Natural killer cell (primary cell): ENCODE results near the gene OMP. TPM values are rescaled to one million over a fixed set of nuclear protein-coding genes. Genes with fewer than 3 reads are reported as not detected.

Experiments
- ATAC-seq, 3 donors: fragments of 150-1000 bp in 2 of 3; fragments of 200-7000 bp in 1 of 3; cut with Tn5 transposase; 1 replicate in 1 of 3; 2 replicates in 2 of 3; pipeline ENCODE4 v1.10.0; 2021; ENCODE audit warnings: mild to moderate bottlenecking in 2 of 3, moderate library complexity in 2 of 3
- DNase-seq, 2 donors: peaks; one replicate each; pipeline versions ENCODE4 v3.0.0 to v3.0.0-alpha.2; 2013 to 2021; ENCODE audit warnings: mixed read lengths in 1 of 2
- H3K27ac ChIP-seq: one replicate; pipeline ENCODE4 v1.5.1; 2013; ENCODE audit warnings: mild to moderate bottlenecking, low read length
- H3K27me3 ChIP-seq: one replicate; pipeline ENCODE4 v1.6.1; 2013; ENCODE audit warnings: low read length; ENCODE audit not compliant: control insufficient read depth, insufficient read depth
- H3K36me3 ChIP-seq: one replicate; pipeline ENCODE4 v1.6.1; 2013; ENCODE audit warnings: low read length; ENCODE audit not compliant: control insufficient read depth, insufficient read depth
- H3K4me1 ChIP-seq: one replicate; pipeline ENCODE4 v1.6.1; 2013; ENCODE audit warnings: low read length; ENCODE audit not compliant: control insufficient read depth, insufficient read depth
- H3K4me3 ChIP-seq: one replicate; pipeline ENCODE4 v1.5.1; 2013; ENCODE audit warnings: low read length
- H3K9me3 ChIP-seq: one replicate; pipeline ENCODE4 v1.6.1; 2013; ENCODE audit warnings: low read length; ENCODE audit not compliant: control insufficient read depth, insufficient read depth
- H3K27ac Mint-ChIP-seq, 2 donors: one replicate each; pipeline ENCODE4 v1.8.0; 2022; ENCODE audit warnings: mild to moderate bottlenecking in 2 of 2, mixed read lengths in 2 of 2, moderate library complexity in 1 of 2
- H3K27me3 Mint-ChIP-seq, 2 donors: one replicate each; pipeline ENCODE4 v1.8.0; 2022; ENCODE audit warnings: low read depth in 2 of 2, mixed read lengths in 2 of 2
- H3K36me3 Mint-ChIP-seq: one replicate; pipeline ENCODE4 v1.8.0; 2022; ENCODE audit warnings: mixed read lengths
- H3K4me1 Mint-ChIP-seq, 2 donors: one replicate each; pipeline ENCODE4 v1.8.0; 2022; ENCODE audit warnings: mixed read lengths in 2 of 2
- H3K4me3 Mint-ChIP-seq: one replicate; pipeline ENCODE4 v1.8.0; 2022; ENCODE audit warnings: mild to moderate bottlenecking, moderate library complexity, mixed read lengths
- H3K9me3 Mint-ChIP-seq, 2 donors: one replicate each; pipeline ENCODE4 v1.8.0; 2022; ENCODE audit warnings: mixed read lengths in 2 of 2
- CTCF ChIP-seq: fragments of 200-600 bp; IDR thresholded peaks from one replicate; pipeline ENCODE4 v1.8.0; 2022; ENCODE audit warnings: antibody characterized with exemption
- WGBS: methylation state at CpG from one replicate; pipeline ENCODE4 v1.1.7; 2013; ENCODE audit warnings: missing lambda C conversion rate; ENCODE audit not compliant: insufficient coverage; 5-methylcytosine and 5-hydroxymethylcytosine counted together
- intact Hi-C: fragments of 100-400 bp; cut with micrococcal nuclease; formaldehyde crosslinking; loops from one replicate; pipeline ENCODE4 v1.14.2; 2022
- total RNA-seq, 4 donors: library from RNA; stranded (reverse); fragments of 120-200 nt in 1 of 4; gene quantifications; one replicate each; pipeline versions ENCODE4 v1.2.3 to v1.2.4, GENCODE V29; 2013 to 2022

Gene OMP
- total RNA-seq, 3 donors from 2014 or later (not counting 1 experiment from before 2014, with no cell fraction given): 0.82 to 1.4 (median 0.85) TPM

- Mint-ChIP-seq H3K27ac (no peak overlapping the region), H3K27me3 (peaks cover 0 to 11% of the 10 kb centered on the region in 2 donors), H3K4me1 (peaks cover 56 to 77% of the 10 kb centered on the region in 2 donors), H3K4me3 (peak overlapping the region; percentile 81), H3K36me3 (no peaks in the 10 kb centered on the region), H3K9me3 (no peaks in the 10 kb centered on the region)
- intact Hi-C loops: no loop called here
- TF ChIP-seq CTCF: no peak
- DNase-seq (no peak), ATAC-seq (no peak)
- WGBS: 90% methylated on average over 6 of the region's 6 CpGs
- Histone ChIP-seq H3K27me3 (peaks cover 10% of the 10 kb centered on the region), H3K4me1 (peaks cover 57% of the 10 kb centered on the region), H3K36me3 (no peaks in the 10 kb centered on the region), H3K27ac (no peak overlapping the region), H3K4me3 (no peak overlapping the region), H3K9me3 (no peaks in the 10 kb centered on the region)
Measured at GRCh38 chr11:77069336-77069968, 33.2 kb upstream of the OMP start.

GRCh38 chr11:77069969-77070582 is 32.6 kb upstream of the OMP start:
- Mint-ChIP-seq H3K4me1 (peaks cover 56 to 83% of the 10 kb centered on the region in 2 donors), H3K27ac (no peak overlapping the region), H3K4me3 (peak overlapping the region; percentile 28), H3K27me3 (peaks cover 0 to 7% of the 10 kb centered on the region in 2 donors), H3K36me3 (no peaks in the 10 kb centered on the region), H3K9me3 (no peaks in the 10 kb centered on the region)
- no peak for ATAC-seq
- no peak for DNase-seq
- Histone ChIP-seq H3K36me3 (no peaks in the 10 kb centered on the region), H3K4me3 (no peak overlapping the region), H3K27me3 (peaks cover 10% of the 10 kb centered on the region), H3K27ac (no peak overlapping the region), H3K4me1 (peaks cover 64% of the 10 kb centered on the region), H3K9me3 (no peaks in the 10 kb centered on the region)
- TF ChIP-seq CTCF: no peak
- intact Hi-C loops: no loop called here
- WGBS: 92% methylated on average over 8 of the region's 8 CpGs

- Histone ChIP-seq H3K27me3 (peaks cover 10% of the 10 kb centered on the region), H3K4me1 (peaks cover 62% of the 10 kb centered on the region), H3K9me3 (no peaks in the 10 kb centered on the region), H3K27ac (no peak overlapping the region), H3K4me3 (no peak overlapping the region), H3K36me3 (no peaks in the 10 kb centered on the region)
- peaks cover 0 to 3% of the 10 kb centered on the region in 2 donors for H3K27me3 Mint-ChIP-seq
- no peaks in the 10 kb centered on the region for H3K9me3 Mint-ChIP-seq
- no peaks in the 10 kb centered on the region for H3K36me3 Mint-ChIP-seq
- peaks cover 50 to 86% of the 10 kb centered on the region in 2 donors for H3K4me1 Mint-ChIP-seq
- no peak for TF ChIP-seq CTCF
- intact Hi-C loops: no loop called here
- no peak overlapping the region for H3K27ac Mint-ChIP-seq
- ATAC-seq: no peak
- DNase-seq: no peak
- WGBS: 90% methylated on average over 7 of the region's 7 CpGs
- no peak overlapping the region for H3K4me3 Mint-ChIP-seq
Measured at GRCh38 chr11:77071077-77071476, 31.6 kb upstream of the OMP start.
